Hematopoietic multipotent progenitor cell treated with erythropoietin and hydrocortisone succinate and interleukin-3 and kit ligand, for 8 days (in vitro differentiated cells): ENCODE data around the gene CELF2.

Experiments used
- DNase-seq: peaks from one replicate; pipeline ENCODE4 v3.0.0-alpha.2; 2015

CELF2 gene

GRCh38 chr10:11282661-11283060 is 265.0 kb downstream of the CELF2 start:
- no peak for DNase-seq

- DNase-seq: no peak
Measured at GRCh38 chr10:11284291-11285085, 266.8 kb downstream of the CELF2 start.

GRCh38 chr10:11285171-11285570 is 267.5 kb downstream of the CELF2 start:
- no peak for DNase-seq

- DNase-seq: no peak
Measured at GRCh38 chr10:11286261-11286852, 268.7 kb downstream of the CELF2 start.

GRCh38 chr10:11288302-11288701 is 270.6 kb downstream of the CELF2 start:
- DNase-seq: no peak

GRCh38 chr10:11290156-11290890 is 272.7 kb downstream of the CELF2 start:
- DNase-seq: no peak

- no peak for DNase-seq
Measured at GRCh38 chr10:11292576-11293302, 275.1 kb downstream of the CELF2 start.

- DNase-seq: no peak
Measured at GRCh38 chr10:11293332-11293731, 275.7 kb downstream of the CELF2 start.

GRCh38 chr10:11294831-11295450 is 277.3 kb downstream of the CELF2 start:
- DNase-seq: no peak

- no peak for DNase-seq
Measured at GRCh38 chr10:11295492-11295891, 277.8 kb downstream of the CELF2 start.

GRCh38 chr10:11297136-11297535 is 279.5 kb downstream of the CELF2 start:
- no peak for DNase-seq

- no peak for DNase-seq
Measured at GRCh38 chr10:11298116-11298515, 280.4 kb downstream of the CELF2 start.

GRCh38 chr10:11299125-11299524 is 281.5 kb downstream of the CELF2 start:
- DNase-seq: no peak

GRCh38 chr10:11300026-11300425 is 282.4 kb downstream of the CELF2 start:
- DNase-seq: no peak

- no peak for DNase-seq
Measured at GRCh38 chr10:11300563-11300962, 282.9 kb downstream of the CELF2 start.

GRCh38 chr10:11301571-11302111 is 284.0 kb downstream of the CELF2 start:
- no peak for DNase-seq

- no peak for DNase-seq
Measured at GRCh38 chr10:11302181-11302580, 284.5 kb downstream of the CELF2 start.

- no peak for DNase-seq
Measured at GRCh38 chr10:11303361-11304170, 285.9 kb downstream of the CELF2 start.

- DNase-seq: no peak
Measured at GRCh38 chr10:11304906-11305585, 287.4 kb downstream of the CELF2 start.

GRCh38 chr10:11305825-11306593 is 288.3 kb downstream of the CELF2 start:
- no peak for DNase-seq
